HG03060 (cell line): Measurements from ENCODE around the gene ASL.
"Not testable (repeated sequence)": the region's sequence is repeated elsewhere in the genome, so short reads cannot be mapped to it uniquely, and the experiment has no call there.

Experiments used
- ATAC-seq: cut with Tn5 transposase; IDR thresholded peaks from one replicate; pipeline ENCODE4 v1.9.1; 2021; ENCODE audit warnings: low read depth, moderate number of reproducible peaks; ENCODE audit not compliant: unreplicated experiment

Gene ASL

GRCh38 chr7:66116680-66117420 is 41.2 kb downstream of the ASL start:
- ATAC-seq: not testable (repeated sequence)

- no peak for ATAC-seq
These were observed 43.0 kb downstream of the ASL start for GRCh38 chr7:66118603-66119002.

GRCh38 chr7:66119245-66119850 is 43.7 kb downstream of the ASL start:
- ATAC-seq: no peak

- no peak for ATAC-seq
These were observed 47.5 kb downstream of the ASL start for GRCh38 chr7:66123175-66123528.

GRCh38 chr7:66124569-66124861 is 48.9 kb downstream of the ASL start:
- not testable (repeated sequence) for ATAC-seq

GRCh38 chr7:66125052-66125694 is 49.6 kb downstream of the ASL start:
- no peak for ATAC-seq

- not testable (repeated sequence) for ATAC-seq
These were observed 50.2 kb downstream of the ASL start for GRCh38 chr7:66125781-66126352.

- ATAC-seq: not testable (repeated sequence)
These were observed 51.6 kb downstream of the ASL start for GRCh38 chr7:66127172-66127571.

GRCh38 chr7:66138994-66139752 is 63.6 kb downstream of the ASL start:
- no peak for ATAC-seq

GRCh38 chr7:66140924-66141323 is 65.3 kb downstream of the ASL start:
- ATAC-seq: no peak

- no peak for ATAC-seq
These were observed 66.7 kb downstream of the ASL start for GRCh38 chr7:66142334-66142733.

GRCh38 chr7:66142996-66143395 is 67.4 kb downstream of the ASL start:
- no peak for ATAC-seq
